NCI-H510A (cell line): ENCODE measurements around the gene NBPF4.
"Not testable (repeated sequence)": the region's sequence is repeated elsewhere in the genome, so short reads cannot be mapped to it uniquely, and the experiment has no call there.

ENCODE experiments used
- DNase-seq: peaks from one replicate; lab custom pipeline; 2025; lab: John Stamatoyannopoulos, UW

NBPF4 gene

GRCh38 chr1:108209456-108210108 is 34.3 kb downstream of the NBPF4 start:
- no peak for DNase-seq

GRCh38 chr1:108208724-108209446 is 35.0 kb downstream of the NBPF4 start:
- no peak for DNase-seq

- not testable (repeated sequence) for DNase-seq
Observed at GRCh38 chr1:108203582-108203981, 40.3 kb downstream of the NBPF4 start.

- no peak for DNase-seq
Observed at GRCh38 chr1:108201687-108202086, 42.2 kb downstream of the NBPF4 start.

- peak; percentile 22 for DNase-seq
Observed at GRCh38 chr1:108200687-108201051, 43.2 kb downstream of the NBPF4 start.

DNA sequence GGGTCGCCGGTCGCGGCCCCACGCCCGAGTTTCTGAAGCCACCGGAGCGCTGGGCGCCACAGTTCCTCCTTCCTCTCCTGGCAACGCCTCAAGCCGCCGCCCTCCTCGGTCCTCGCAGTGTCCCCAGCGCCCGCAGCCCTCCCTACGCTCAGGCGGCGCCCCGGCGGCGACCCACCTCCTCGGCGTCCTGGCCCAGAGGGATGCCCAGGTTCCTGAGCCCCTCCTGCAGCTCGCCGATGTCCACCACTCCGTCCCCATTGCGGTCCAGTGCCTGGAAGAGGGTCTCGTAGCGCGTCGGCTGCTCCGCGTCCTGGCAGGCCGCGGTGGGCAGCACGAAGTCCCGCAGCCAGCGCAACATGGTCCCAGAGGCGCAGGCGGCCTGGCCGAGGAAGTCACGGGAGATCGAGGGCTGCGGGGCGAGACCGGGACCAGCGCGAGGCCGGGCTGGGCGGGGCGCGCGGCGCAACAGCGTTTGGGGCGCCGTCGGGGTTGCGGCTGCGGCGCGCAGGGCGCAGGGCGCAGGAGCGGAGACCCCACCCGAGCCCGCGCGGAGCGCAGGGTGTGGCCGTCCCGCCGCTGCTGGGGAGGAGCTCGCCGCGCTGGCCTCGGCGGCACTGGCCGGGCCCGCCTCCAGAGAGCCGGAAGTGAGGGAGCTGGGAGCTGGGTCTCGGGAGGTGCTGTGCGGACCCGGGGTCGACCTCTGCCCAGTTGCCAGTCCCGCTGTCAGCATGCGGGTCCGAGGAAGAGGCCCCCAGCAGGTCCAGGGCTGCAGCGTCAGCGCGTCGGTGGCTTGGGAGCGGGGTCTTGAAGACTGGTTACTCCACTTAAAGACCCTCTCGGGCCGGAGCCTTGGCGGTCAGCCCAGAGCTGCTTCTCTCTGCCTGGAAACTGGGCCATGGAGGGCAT is 43.8 kb downstream of the NBPF4 start, which contains the start of gene SLC25A24:
SLC25A24 (minus strand) TSS at position 563 of the 906 bp plus-strand sequence; CDS start at position 358, 205 bp downstream.
- peak; percentile 49 for DNase-seq

DNA sequence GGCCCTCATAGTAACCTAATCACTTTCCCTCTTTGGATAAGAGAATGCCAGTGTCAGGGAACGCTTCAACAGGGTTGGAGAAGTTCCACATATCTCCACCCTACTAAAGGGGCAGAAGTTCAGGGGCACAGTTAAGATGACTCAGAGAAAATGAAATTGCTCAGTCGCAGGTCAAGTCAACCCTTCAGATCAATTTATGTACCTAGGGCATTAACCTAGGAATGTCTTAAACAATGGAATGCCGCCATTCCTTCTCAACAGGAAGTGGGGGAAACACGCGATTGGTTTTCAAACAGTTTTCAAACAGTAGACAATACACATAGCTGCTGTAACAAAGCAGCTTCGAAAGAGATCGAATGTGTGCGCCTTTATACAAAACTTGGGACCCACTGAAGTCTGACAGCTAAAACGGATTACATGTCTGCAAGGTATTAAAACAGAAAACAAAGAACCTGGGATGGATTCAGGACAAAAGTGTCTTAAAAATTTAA is 44.6 kb downstream of the NBPF4 start:
- peak; percentile 10 for DNase-seq

GRCh38 chr1:108194051-108194450 is 49.8 kb downstream of the NBPF4 start:
- DNase-seq: no peak

DNA sequence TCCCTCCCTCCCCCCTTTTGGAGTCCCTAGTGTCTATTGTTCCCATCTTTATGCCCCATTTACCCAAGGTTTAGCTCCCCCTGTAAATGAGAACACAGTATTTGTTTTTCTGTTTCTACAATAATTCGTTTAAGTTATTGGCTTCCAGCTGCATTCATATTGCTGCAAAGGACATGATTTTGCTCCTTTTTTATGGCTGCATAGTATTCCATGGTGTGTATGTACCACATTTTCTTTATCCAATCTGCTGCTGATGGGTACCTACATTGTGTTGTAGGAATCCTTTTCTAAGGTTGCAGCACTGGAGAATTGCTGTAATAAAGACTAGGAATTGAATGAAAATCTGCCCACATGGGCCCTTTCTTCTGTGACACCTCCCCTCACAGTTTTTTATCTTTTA is 50.5 kb downstream of the NBPF4 start:
- DNase-seq: no peak

DNA sequence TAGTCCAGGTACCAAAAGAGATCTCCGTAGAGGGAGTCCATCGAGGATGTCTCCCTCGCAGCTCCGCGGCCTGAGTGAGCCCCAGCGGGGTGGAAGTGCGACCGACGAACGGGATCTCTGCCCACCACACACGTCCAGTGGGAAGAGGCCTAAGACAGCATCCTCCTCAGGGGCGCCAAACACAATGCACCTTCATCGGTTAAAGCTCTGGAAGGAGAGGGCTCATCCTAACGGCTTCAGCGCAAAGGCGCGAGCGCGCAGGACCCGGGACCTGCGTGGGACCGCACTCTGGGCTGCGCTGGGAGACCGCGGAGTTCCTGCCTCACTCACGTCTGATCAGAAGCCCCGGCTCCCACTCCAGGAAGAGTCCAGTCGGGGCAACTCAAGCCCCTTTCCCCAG is 51.3 kb downstream of the NBPF4 start:
- DNase-seq: no peak

DNA sequence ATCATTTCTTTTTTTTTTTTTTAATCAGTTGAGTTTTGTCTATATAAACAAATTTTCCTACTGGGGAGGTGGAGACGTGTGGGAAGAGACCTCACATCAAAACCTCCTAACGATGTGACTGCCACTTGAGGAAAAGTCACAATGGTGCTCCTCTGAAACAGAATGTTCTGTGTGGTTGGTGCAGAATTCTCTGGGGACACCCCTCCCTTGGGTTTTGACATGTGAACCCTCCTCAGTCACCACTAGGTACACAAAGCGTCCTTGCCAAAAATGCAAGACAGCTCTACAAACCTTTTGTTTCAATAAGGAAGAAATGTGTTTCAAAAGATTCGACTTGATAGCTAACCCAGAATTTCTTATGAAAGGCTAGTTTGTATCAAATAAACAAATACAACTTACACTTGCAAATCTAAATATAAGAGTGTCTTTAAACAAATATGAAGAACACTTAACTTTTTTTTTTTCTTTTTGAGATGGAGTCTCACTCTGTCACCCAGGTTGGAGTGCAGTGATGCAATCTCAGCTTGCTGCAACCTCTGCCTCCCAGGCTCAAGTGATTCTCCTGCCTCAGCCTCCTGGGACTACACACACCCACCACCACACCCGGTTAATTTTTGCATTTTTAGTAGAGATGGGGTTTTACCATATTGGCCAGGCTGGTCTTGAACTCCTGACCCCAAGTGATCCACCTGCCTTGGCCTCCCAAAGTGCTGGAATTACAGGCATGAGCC is 53.0 kb downstream of the NBPF4 start:
- no peak for DNase-seq

DNA sequence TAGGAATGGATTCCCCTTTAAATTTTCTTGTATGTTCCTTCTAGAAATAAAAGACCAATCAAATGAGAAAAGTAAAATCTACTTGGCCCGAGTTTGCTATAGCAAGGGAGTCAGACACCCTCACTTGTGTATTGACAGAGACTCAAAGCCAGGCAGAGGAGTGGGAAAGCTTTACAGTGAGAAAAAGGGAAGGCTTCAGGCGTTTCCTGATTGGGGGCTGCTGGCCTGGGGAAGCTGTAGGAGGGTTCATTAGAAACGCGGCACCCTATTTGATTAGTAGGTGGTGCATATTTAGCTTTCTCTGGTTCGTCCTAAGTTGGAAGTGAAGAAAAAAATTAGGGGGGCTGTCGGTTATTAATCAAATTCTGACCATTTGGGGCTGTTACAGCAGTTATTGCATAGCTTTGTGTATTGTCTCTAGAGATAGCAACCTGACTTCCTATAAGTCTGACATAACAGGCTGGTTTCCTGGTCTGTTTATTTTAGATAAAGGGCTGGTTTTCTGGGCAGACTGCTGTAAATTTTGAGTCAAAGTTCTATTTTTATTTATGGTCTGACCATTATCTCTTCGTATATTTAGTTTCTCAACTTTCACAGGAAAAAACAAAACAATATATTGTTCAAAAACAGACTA is 53.8 kb downstream of the NBPF4 start:
- DNase-seq: no peak

DNA sequence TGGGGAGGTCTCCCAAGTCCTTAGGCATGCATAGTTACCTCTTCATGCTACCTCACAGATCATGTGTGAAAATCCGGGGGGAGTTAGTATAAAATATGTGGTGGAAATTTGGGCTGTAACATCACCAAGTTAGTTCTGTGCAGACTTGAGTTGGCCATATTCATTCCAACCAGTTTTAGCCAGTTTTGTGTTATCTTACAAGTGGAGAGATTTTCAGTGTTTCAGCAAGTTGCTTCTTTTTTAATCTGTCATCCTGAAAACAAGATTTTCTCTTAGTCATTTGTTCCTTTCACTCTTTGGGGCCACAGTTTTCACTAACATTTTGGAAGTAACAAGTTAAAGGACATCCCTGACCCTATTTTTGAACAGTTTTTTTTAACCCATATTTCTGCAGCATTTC is 55.1 kb downstream of the NBPF4 start:
- DNase-seq: no peak

DNA sequence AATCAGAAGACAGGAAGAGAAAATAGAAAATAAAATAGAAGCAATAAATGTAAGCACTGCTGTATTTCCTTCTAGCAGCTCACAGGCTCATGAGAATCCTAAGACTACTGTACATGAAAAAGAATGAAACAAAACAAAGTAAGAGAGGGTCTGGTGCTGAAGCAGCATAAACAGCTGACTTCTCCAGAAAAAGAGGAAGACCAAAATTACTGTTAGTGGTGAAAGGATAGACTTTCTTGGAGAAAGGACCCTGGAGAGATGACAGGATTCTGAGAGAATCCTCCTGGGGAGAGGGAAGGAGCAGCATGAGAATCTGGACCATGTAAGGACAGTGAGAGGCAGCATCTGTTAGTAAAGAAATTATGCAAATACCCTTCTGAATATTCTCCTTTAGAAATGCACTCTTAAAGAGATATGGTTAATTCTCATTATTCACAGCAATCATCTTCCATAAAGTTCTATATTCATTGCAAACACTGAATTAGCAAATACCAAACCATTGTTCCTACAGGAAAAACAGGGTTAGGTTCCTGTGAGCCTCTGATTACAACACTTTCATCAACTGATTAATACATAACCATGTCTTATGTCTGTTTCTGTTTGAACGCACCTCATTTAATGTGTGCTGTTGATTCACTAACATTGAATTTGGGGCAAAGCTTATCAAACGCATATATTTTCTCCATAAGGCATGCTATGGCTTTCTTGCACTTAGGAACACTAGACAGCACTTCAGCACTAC is 60.7 kb downstream of the NBPF4 start:
- DNase-seq: no peak

DNA sequence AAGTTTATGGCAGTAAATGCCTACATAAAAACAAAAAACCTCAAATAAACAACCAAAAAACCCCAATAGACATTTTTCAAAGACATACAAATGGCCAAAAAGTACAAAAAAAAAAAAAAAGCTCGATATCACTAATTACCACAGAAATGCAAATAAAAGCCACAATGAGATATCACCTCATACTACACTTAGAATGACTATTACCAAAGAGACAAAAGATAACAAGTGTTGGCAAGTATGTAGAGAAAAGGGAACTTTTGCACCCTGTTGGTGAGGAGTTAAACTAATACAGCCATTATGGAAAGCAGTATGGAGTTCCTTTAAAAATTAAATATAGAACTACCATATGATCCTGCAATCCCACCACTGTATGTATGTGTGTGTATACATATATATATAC is 64.9 kb downstream of the NBPF4 start:
- DNase-seq: no peak
